ENCODE data around the gene GP1BA. TPM values are rescaled to one million over a fixed set of nuclear protein-coding genes. Genes with fewer than 3 reads are reported as not detected.

The GP1BA gene
- total and polyA plus RNA-seq, 10 of the 15 experiments (the other 5 are each of a cell fraction or from before 2014, with no cell fraction given), result 0.04 to 0.67 (median 0.28) TPM; not detected in 1

GRCh38 chr17:4947411-4948165 is 15.5 kb downstream of the GP1BA start:
- DNase-seq (ENCODE audit: low read depth, low spot score) (no peak), ATAC-seq (peak; percentile 33), FAIRE-seq (no peak)
- ChIA-PET CTCF (interaction anchor here (1.0 to 3.3 kb wide), 4 partner anchors 19 to 70 kb away, joined by 3 to 13 read pairs (median 8); partner anchors contain the start of gene SPAG7), POLR2A (interaction anchor here (0.8 to 17.5 kb wide), 5 partner anchors 8 to 115 kb away, joined by 3 to 272 read pairs (median 6); partner anchors contain the start of genes RNF167, SLC25A11 and SPAG7), SMC1A (ENCODE audit: uncharacterized antibody, unreplicated experiment) (interaction anchor here (7.1 kb wide), 1 partner anchor 19 kb away, joined by 50 read pairs; the partner anchor contains the start of gene SPAG7), RAD21 (ENCODE audit: unreplicated experiment) (interaction anchor here (0.7 to 9.8 kb wide), 6 partner anchors 8 to 245 kb away, joined by 3 to 73 read pairs (median 4); partner anchors contain the start of genes CAMTA2, CHRNE, RNF167 and SLC25A11)
- under 1% methylated on average over 28 of the region's 56 CpGs for WGBS (ENCODE audit: insufficient coverage, insufficient replicate concordance, low lambda C conversion rate, missing lambda C conversion rate)
- Histone ChIP-seq H3K79me2 (ENCODE audit: control insufficient read depth, insufficient read depth, low read length) (peaks cover 71% of the 10 kb centered on the region), H3K9me3 (replicated peaks; ENCODE audit: control insufficient read depth, insufficient read depth, low read length) (no peaks in the 10 kb centered on the region), H4K20me1 (ENCODE audit: control insufficient read depth, insufficient read depth) (peaks cover 5% of the 10 kb centered on the region), H3K9ac (ENCODE audit: control insufficient read depth, insufficient read depth, low read length) (peak overlapping the region; percentile 100), H3K36me3 (ENCODE audit: control insufficient read depth in 2 of 2, insufficient read depth in 2 of 2, low read length in 1 of 2) (peaks cover 17 to 18% of the 10 kb centered on the region in 2 experiments), H3K4me1 (ENCODE audit: control insufficient read depth, insufficient read depth, low read length) (peaks cover 45% of the 10 kb centered on the region), H3K4me3 (peak overlapping the region; percentile 96), H3K27ac (ENCODE audit: control insufficient read depth, insufficient read depth) (peak overlapping the region; percentile 100), H2AFZ (ENCODE audit: control insufficient read depth, low read depth, low read length) (no peak overlapping the region), H3K27me3 (replicated peaks in 1 of 2; ENCODE audit: control insufficient read depth in 2 of 2, insufficient read depth in 2 of 2, low read length in 1 of 2) (no peaks in the 10 kb centered on the region), H3K4me2 (ENCODE audit: control insufficient read depth, insufficient read depth) (peak overlapping the region; percentile 50)
- in situ Hi-C loops (cut with MboI), result no loop called here
- intact Hi-C loops (cut with micrococcal nuclease; ENCODE audit: unreplicated experiment), result loop anchor here (2.0 kb wide), 1 partner anchor 49 kb away; the partner anchor contains the start of genes INCA1 and KIF1C
- no TSS peak for BruUV-seq (replicated peaks)
- TF ChIP-seq SIN3A (IDR thresholded peaks at IDR 0.05; ENCODE audit: low read depth, low read length) (no peak), POU2F2 (IDR thresholded peaks at IDR 0.05; ENCODE audit: borderline replicate concordance, low read depth, low read length) (peak; percentile 43; the same call in 1 of the 3 replicates), ETV6 (conservative IDR thresholded peaks at IDR 0.05 in 1 of 2, IDR thresholded peaks at IDR 0.05 in 1 of 2; ENCODE audit: borderline replicate concordance in 1 of 2, low read depth in 1 of 2) (peak in 1 of 2 experiments; percentile 87; a peak in 2 of 4 replicates), CREB1 (IDR thresholded peaks at IDR 0.05; ENCODE audit: low read depth) (no peak), MTA3 (IDR thresholded peaks at IDR 0.05; ENCODE audit: borderline replicate concordance, low read length) (no peak), MEF2B (IDR thresholded peaks at IDR 0.05; ENCODE audit: partially characterized antibody, poor library complexity, severe bottlenecking) (no peak), SUZ12 (IDR thresholded peaks at IDR 0.05; ENCODE audit: unreplicated experiment) (no peak), EP300 (IDR thresholded peaks at IDR 0.05; ENCODE audit: borderline replicate concordance in 1 of 2, control insufficient read depth in 1 of 2, low read depth in 2 of 2, low read length in 2 of 2) (no peak), ZNF24 (IDR thresholded peaks at IDR 0.05) (no peak)
- TF ChIP-seq, protein P1, sequence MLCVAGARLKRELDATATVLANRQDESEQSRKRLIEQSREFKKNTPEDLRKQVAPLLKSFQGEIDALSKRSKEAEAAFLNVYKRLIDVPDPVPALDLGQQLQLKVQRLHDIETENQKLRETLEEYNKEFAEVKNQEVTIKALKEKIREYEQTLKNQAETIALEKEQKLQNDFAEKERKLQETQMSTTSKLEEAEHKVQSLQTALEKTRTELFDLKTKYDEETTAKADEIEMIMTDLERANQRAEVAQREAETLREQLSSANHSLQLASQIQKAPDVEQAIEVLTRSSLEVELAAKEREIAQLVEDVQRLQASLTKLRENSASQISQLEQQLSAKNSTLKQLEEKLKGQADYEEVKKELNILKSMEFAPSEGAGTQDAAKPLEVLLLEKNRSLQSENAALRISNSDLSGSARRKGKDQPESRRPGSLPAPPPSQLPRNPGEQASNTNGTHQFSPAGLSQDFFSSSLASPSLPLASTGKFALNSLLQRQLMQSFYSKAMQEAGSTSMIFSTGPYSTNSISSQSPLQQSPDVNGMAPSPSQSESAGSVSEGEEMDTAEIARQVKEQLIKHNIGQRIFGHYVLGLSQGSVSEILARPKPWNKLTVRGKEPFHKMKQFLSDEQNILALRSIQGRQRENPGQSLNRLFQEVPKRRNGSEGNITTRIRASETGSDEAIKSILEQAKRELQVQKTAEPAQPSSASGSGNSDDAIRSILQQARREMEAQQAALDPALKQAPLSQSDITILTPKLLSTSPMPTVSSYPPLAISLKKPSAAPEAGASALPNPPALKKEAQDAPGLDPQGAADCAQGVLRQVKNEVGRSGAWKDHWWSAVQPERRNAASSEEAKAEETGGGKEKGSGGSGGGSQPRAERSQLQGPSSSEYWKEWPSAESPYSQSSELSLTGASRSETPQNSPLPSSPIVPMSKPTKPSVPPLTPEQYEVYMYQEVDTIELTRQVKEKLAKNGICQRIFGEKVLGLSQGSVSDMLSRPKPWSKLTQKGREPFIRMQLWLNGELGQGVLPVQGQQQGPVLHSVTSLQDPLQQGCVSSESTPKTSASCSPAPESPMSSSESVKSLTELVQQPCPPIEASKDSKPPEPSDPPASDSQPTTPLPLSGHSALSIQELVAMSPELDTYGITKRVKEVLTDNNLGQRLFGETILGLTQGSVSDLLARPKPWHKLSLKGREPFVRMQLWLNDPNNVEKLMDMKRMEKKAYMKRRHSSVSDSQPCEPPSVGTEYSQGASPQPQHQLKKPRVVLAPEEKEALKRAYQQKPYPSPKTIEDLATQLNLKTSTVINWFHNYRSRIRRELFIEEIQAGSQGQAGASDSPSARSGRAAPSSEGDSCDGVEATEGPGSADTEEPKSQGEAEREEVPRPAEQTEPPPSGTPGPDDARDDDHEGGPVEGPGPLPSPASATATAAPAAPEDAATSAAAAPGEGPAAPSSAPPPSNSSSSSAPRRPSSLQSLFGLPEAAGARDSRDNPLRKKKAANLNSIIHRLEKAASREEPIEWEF (IDR thresholded peaks at IDR 0.05; ENCODE audit: insufficient replicate concordance, low read depth, low read length), result no peak
- TF ChIP-seq, protein P2, sequence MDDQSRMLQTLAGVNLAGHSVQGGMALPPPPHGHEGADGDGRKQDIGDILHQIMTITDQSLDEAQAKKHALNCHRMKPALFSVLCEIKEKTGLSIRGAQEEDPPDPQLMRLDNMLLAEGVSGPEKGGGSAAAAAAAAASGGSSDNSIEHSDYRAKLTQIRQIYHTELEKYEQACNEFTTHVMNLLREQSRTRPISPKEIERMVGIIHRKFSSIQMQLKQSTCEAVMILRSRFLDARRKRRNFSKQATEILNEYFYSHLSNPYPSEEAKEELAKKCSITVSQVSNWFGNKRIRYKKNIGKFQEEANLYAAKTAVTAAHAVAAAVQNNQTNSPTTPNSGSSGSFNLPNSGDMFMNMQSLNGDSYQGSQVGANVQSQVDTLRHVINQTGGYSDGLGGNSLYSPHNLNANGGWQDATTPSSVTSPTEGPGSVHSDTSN (IDR thresholded peaks at IDR 0.05; ENCODE audit: insufficient replicate concordance, low read depth, low read length), result no peak
- TF ChIP-seq, protein P3, sequence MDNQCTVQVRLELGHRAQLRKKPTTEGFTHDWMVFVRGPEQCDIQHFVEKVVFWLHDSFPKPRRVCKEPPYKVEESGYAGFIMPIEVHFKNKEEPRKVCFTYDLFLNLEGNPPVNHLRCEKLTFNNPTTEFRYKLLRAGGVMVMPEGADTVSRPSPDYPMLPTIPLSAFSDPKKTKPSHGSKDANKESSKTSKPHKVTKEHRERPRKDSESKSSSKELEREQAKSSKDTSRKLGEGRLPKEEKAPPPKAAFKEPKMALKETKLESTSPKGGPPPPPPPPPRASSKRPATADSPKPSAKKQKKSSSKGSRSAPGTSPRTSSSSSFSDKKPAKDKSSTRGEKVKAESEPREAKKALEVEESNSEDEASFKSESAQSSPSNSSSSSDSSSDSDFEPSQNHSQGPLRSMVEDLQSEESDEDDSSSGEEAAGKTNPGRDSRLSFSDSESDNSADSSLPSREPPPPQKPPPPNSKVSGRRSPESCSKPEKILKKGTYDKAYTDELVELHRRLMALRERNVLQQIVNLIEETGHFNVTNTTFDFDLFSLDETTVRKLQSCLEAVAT (IDR thresholded peaks at IDR 0.05), result peak; percentile 85
